Smooth muscle cell of trachea (primary cell): Measurements from ENCODE around the gene SLFN12. TPM values are rescaled to one million over a fixed set of nuclear protein-coding genes. Genes with fewer than 3 reads are reported as not detected.

Source experiments
- total RNA-seq: library from RNA; depleted of rRNA; stranded (reverse); fragments of >200 nt; gene quantifications from 2 replicates; pipeline ENCODE4 v1.2.1, GENCODE V29; 2014

Gene SLFN12
- total RNA-seq, result 27.3 and 34.6 TPM in 2 replicates

GRCh38 chr17:35432176-35433074, at the start of gene SLFN12:
Gene SLFN12, minus strand, starts transcription at chr17:35432500. Its CDS starts 9,472 bp downstream, at chr17:35423028.

GRCh38 chr17:35448214-35448898, 16.1 kb upstream of the SLFN12 start, which contains the start of gene SLFN13:
Gene SLFN13, minus strand, starts transcription at chr17:35448766. Its CDS starts 3,086 bp downstream, at chr17:35445680.

GRCh38 chr17:35373534-35373983, 58.7 kb downstream of the SLFN12 start, which contains the start of gene SLFN11:
Gene SLFN11, minus strand, starts transcription at chr17:35373621. Its CDS starts 9,814 bp downstream, at chr17:35363807.

Other genes with a start within 250 kb of the SLFN12 start
- not detected in 2 replicates for gene SLC35G3, start 238.1 kb downstream of the SLFN12 start, total RNA-seq
- gene SLFN5, start 189.4 kb downstream of the SLFN12 start, total RNA-seq, result 127 and 142 TPM in 2 replicates
- 70.8 and 90.3 TPM in 2 replicates for gene SLFN11, start 58.9 kb downstream of the SLFN12 start, total RNA-seq
- 2.2 and 3.1 TPM in 2 replicates for gene SLFN13, start 16.3 kb upstream of the SLFN12 start, total RNA-seq
- 0.15 and 0.17 TPM in 2 replicates for gene SLFN12L, start 105.2 kb upstream of the SLFN12 start, total RNA-seq
- not detected in 2 replicates for gene SLFN14, start 128.3 kb upstream of the SLFN12 start, total RNA-seq
- gene PEX12, start 146.1 kb upstream of the SLFN12 start, total RNA-seq, result 6.4 and 10.4 TPM in 2 replicates
- 104 and 130 TPM in 2 replicates for gene AP2B1, start 154.8 kb upstream of the SLFN12 start, total RNA-seq